Stimulated activated CD4-positive, alpha-beta T cell treated with anti-CD3 and anti-CD28 coated beads, TNF-alpha, amount 100 ng/mL, for 4 hours (primary cell): Measurements from ENCODE around the gene TRAF2.

Experiments used
- DNase-seq, 3 experiments: peaks; one replicate each; pipeline ENCODE4 v3.0.0-alpha.2; 2020; ENCODE audit warnings: low read depth in 3 of 3

The TRAF2 gene

GRCh38 chr9:136847088-136847825, 39.1 kb upstream of the TRAF2 start:
- no peak for DNase-seq

GRCh38 chr9:136847826-136848392, 38.4 kb upstream of the TRAF2 start:
- DNase-seq, result peak in 2 of 3 experiments; percentile 47 to 51

DNA sequence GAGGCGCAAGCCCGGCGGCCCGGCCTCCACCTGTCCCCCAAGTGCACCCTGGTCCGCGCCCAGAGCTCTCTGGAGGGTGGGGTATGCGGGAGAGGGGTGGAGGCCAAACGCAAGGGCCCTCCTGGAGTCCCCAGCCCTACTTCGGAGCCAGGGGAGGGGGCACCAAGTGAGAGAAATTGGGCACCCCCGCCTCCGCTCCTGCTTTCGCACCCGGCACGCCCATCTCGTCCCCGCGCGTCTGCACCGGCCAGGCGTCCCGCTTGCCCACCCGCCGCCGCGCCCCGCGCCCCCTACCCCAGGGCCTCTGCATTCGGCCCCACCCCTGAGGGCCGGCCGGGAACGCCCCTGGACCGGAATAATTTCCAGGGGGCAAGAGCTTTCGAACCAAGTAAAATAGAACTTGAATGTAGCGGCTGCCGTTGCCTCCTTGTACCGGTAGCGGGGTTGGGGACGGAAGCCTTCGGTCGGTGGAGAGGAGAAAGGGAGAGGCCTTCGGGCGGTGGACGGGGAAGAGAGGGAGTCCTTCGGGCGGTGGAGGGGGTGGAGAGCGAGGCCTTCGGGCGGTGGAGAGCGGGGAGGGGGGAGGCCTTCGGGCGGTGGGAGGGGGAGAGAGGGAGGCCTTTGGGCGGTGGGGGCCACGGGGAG, 37.8 kb upstream of the TRAF2 start:
- DNase-seq, result no peak

DNA sequence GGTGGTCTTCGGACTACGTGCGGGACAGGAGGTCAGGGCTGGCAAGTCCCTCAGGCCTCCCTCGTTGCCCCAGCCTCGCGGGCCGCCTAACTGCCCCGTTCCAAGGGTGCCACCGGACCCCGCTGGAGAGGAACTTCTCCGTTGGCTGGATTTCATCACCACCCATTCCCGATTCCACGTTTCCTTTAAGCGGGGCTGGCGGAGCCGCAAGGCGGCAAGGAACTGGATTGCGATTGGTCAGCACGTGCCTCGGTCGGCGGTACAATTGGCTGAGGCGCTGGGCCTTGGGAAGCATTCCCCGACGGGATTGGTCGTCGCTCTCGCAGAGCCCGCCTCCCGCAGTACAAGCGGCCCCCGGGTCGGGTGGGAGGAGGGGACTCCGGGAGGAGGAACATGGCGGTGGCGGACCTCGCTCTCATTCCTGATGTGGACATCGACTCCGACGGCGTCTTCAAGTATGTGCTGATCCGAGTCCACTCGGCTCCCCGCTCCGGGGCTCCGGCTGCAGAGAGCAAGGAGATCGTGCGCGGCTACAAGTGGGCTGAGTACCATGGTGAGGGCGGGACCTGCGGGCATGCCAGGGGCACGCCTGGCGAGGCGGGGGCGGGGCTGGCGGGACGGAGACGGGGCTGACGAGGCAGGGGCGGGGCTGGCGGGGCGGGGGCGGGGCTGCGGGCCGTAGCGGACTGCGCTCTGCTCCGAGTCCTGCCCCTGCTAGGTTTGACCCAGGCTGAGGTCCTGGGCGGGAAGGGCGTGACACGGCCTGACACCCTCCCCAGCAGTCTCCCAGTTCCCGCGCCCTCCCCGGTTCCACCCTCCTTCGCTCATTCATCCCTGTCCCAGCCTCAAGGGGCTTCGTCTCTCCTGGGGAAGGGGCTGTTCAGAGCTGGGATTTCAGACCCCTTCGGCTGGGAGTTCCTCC, 37.0 kb upstream of the TRAF2 start, which contains the start of gene PHPT1:
PHPT1 (plus strand) TSS at position 372 of the 922 bp plus-strand sequence; CDS start at position 394, 22 bp downstream.
- DNase-seq, result peak; percentile 94 to 95 (median 94)

DNA sequence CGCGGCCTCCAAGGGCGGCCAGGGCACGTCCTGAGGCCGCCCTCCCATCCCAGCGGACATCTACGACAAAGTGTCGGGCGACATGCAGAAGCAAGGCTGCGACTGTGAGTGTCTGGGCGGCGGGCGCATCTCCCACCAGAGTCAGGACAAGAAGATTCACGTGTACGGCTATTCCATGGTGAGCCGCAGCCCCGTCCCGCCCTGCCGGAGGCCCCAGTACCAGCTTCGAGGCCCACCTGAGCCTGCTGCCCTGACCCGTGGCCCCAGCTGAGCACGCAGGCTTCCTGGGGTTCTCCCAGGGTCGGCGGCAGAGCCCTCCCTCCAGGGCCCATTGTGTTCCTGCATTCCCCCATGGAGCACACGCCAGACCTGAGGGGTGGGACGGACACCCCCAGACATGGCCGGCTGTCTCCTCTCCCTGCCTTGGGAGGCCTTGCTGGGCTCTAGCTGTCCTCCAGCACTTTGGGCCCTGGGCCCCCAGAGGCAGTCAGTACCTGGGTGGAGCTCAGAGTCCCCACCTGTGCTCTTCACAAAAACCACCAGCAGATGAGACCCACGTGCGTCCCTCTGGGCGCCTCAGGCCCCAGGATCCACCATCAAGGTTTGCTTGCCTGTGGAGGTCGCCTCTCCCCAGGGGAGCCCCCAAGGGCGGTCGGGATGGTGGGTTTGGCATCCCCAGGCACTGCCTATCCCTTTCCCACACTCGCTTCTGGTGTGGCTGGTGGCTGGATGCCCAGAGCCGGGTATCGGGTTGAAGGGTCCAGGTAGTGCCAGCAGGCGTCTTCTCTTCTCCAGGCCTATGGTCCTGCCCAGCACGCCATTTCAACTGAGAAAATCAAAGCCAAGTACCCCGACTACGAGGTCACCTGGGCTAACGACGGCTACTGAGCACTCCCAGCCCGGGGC, 36.1 kb upstream of the TRAF2 start:
- no peak for DNase-seq

GRCh38 chr9:136850866-136851775, 35.2 kb upstream of the TRAF2 start:
- no peak for DNase-seq

DNA sequence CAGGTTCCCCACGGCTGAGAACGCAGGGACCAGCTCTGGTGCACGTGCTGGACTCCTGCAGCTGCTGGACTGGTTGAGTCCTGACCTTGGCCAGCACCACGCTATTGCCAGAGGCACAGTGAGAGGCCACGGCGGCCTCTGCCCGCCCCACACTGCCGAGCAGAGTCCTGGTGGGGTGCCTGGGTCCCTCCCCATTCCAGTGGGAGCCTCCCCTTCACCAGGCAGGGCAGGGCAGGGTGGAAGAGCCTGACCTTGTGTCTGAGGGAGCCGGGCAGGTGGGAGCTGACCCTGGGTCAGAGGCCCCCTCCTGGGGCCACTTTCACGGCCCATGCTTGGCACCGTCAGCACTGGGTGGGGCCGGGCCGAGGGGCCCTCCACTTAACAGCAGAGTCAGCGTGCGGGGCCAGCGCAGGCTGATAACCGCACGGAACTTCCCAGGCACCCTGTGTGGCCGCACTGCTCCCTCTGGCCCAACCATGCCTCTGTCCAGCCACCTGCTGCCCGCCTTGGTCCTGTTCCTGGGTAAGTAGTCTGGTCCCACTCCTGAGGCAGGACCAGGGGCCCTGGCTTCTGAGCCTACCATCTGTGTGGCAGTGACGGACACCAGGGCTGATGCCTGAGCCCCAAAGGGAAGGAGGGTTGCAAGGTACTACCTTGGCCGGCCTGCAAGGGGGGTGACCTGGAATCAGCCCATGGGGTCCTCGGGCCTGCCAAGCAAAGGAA, 34.2 kb upstream of the TRAF2 start, which contains the start of gene MAMDC4:
MAMDC4 (plus strand) TSS at position 406 of the 723 bp plus-strand sequence; CDS start at position 477, 71 bp downstream.
- no peak for DNase-seq

- no peak for DNase-seq
Measured at GRCh38 chr9:136852664-136853595, 33.4 kb upstream of the TRAF2 start.

DNA sequence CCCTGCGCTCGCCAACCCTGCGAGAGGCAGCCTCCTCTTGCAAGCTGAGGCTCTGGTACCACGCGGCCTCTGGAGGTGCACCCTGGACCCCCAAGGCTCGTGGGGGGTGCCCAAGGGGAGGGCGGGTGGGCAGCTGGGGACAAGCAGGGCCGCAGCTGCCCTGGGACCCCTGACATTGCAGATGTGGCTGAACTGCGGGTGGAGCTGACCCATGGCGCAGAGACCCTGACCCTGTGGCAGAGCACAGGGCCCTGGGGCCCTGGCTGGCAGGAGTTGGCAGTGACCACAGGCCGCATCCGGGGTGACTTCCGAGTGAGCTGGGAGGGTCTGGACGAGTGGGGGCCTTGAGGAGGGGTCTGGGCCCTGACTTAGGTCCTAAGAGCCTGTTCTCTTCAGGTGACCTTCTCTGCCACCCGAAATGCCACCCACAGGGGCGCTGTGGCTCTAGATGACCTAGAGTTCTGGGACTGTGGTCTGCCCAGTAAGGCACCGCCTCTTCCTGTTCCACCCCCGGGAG, 32.7 kb upstream of the TRAF2 start:
- DNase-seq, result no peak

GRCh38 chr9:136854113-136854841, 32.0 kb upstream of the TRAF2 start:
- no peak for DNase-seq

GRCh38 chr9:136854842-136855460, 31.4 kb upstream of the TRAF2 start:
- no peak for DNase-seq

DNA sequence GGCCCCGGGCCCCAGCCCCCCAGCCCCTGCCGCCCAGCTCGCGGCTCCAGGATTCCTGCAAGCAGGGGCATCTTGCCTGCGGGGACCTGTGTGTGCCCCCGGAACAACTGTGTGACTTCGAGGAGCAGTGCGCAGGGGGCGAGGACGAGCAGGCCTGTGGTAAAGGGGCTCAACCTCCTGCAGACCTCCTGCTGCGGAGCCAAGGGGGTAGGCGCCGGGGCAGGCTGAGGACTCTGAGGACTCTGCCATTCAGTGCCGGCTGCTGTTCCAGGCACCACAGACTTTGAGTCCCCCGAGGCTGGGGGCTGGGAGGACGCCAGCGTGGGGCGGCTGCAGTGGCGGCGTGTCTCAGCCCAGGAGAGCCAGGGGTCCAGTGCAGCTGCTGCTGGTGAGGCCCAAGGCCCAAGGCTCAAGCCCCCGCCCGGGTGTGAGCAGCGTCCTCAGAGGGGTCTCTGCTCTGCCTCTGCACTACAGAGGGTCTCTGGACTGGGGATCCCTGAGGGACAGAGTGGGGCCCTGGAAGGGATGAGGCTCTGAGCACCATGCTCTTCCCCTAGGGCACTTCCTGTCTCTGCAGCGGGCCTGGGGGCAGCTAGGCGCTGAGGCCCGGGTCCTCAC, 30.7 kb upstream of the TRAF2 start:
- no peak for DNase-seq

GRCh38 chr9:136856079-136856476, 30.2 kb upstream of the TRAF2 start:
- no peak for DNase-seq

- no peak for DNase-seq
Measured at GRCh38 chr9:136856541-136857141, 29.7 kb upstream of the TRAF2 start.

GRCh38 chr9:136857166-136857565, 29.1 kb upstream of the TRAF2 start:
- DNase-seq, result no peak
